ENCODE data around the gene ACTA2.

The ACTA2 gene

DNA sequence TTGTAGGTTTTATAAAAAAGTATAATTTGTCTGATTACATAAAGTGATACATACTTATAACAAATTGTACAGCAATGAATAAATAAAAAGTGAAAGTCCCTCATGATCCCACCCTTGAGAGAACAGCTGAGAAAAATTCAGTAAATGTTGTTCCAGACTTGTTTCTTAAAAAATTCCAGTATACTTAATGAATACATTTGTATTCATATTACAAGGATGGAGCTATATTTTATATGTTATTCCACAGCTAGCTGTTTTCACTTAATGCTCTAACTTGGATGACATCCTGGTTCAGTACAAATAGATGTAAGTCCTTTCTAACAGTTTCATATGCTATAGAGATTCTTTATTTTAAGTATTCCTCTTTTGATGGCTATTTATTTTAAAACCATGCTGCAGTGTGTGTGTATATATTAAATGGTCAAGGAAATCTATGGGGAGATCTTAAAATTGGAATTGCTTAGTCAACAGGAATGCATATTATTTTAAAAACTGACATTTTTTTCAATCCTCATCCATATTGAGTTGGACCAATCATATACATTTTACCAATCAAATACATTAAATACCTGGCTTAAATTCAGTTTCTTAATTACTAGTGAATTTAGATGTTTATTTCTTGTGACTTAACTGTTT is 63.6 kb downstream of the ACTA2 start:
- TF ChIP-seq, protein P1, sequence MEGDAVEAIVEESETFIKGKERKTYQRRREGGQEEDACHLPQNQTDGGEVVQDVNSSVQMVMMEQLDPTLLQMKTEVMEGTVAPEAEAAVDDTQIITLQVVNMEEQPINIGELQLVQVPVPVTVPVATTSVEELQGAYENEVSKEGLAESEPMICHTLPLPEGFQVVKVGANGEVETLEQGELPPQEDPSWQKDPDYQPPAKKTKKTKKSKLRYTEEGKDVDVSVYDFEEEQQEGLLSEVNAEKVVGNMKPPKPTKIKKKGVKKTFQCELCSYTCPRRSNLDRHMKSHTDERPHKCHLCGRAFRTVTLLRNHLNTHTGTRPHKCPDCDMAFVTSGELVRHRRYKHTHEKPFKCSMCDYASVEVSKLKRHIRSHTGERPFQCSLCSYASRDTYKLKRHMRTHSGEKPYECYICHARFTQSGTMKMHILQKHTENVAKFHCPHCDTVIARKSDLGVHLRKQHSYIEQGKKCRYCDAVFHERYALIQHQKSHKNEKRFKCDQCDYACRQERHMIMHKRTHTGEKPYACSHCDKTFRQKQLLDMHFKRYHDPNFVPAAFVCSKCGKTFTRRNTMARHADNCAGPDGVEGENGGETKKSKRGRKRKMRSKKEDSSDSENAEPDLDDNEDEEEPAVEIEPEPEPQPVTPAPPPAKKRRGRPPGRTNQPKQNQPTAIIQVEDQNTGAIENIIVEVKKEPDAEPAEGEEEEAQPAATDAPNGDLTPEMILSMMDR (IDR thresholded peaks at IDR 0.05; ENCODE audit: insufficient read depth, low read length, missing control alignments) = no peak
- POLR2A ChIA-PET = no interaction called here
- CTCF ChIA-PET = interaction anchor here (1.1 to 5.5 kb wide), 6 partner anchors 8 to 328 kb away, joined by 3 to 30 read pairs (median 3); no protein-coding TSS in a partner anchor
- DNase-seq (ENCODE audit: low read depth, low spot score) = no peak
- H3K4me3 ChIP-seq (ENCODE audit: low read depth, low read length) = no peak overlapping the region

DNA sequence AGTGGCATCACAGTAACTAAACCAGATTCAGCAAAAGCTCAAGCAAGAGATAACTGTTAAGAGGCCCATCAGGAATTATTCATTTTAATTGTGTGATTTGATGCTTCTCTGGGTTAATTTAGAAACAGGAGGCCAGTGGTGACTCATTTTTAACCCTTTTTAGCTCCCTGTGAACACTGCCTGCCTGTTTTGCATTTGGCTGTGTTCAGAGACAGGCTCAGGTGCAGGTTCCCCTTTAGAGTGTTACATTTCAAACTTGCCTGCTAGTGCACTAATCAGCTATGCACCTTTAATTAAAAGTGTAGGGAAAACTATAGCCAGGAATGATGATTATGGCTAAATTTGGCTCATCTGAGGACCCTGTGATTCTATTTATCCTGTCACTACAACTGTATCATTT is 66.0 kb downstream of the ACTA2 start:
- DNase-seq (ENCODE audit: low read depth, low spot score) = no peak
- ChIA-PET CTCF (interaction anchor here (1.2 to 5.5 kb wide), 4 partner anchors 13 to 50 kb away, joined by 3 to 30 read pairs (median 12); no protein-coding TSS in a partner anchor), POLR2A (no interaction called here)
- H3K4me3 ChIP-seq (ENCODE audit: low read depth, low read length) = no peak overlapping the region
- TF ChIP-seq, protein P1 (IDR thresholded peaks at IDR 0.05; ENCODE audit: insufficient read depth, low read length, missing control alignments) = no peak
